Suprapubic skin (tissue), 4 donors: ENCODE results near the gene PRDX5.

Experiments
- EP300 ChIP-seq: sonication (generic); formaldehyde crosslinking; IDR thresholded peaks from one replicate; pipeline ENCODE4 v1.6.1; 2017; ENCODE audit warnings: antibody characterized with exemption
- POLR2A ChIP-seq, 2 donors: fragments of 450-650 bp; IDR thresholded peaks; one replicate each; pipeline ENCODE4 v1.6.1; 2017; ENCODE audit warnings: antibody characterized with exemption in 2 of 2, mild to moderate bottlenecking in 2 of 2, moderate library complexity in 2 of 2
- POLR2AphosphoS5 ChIP-seq, 3 donors: sonication (generic); formaldehyde crosslinking; IDR thresholded peaks; one replicate each; pipeline ENCODE4 v1.6.1; 2017; ENCODE audit warnings: antibody characterized with exemption in 3 of 3

DNA sequence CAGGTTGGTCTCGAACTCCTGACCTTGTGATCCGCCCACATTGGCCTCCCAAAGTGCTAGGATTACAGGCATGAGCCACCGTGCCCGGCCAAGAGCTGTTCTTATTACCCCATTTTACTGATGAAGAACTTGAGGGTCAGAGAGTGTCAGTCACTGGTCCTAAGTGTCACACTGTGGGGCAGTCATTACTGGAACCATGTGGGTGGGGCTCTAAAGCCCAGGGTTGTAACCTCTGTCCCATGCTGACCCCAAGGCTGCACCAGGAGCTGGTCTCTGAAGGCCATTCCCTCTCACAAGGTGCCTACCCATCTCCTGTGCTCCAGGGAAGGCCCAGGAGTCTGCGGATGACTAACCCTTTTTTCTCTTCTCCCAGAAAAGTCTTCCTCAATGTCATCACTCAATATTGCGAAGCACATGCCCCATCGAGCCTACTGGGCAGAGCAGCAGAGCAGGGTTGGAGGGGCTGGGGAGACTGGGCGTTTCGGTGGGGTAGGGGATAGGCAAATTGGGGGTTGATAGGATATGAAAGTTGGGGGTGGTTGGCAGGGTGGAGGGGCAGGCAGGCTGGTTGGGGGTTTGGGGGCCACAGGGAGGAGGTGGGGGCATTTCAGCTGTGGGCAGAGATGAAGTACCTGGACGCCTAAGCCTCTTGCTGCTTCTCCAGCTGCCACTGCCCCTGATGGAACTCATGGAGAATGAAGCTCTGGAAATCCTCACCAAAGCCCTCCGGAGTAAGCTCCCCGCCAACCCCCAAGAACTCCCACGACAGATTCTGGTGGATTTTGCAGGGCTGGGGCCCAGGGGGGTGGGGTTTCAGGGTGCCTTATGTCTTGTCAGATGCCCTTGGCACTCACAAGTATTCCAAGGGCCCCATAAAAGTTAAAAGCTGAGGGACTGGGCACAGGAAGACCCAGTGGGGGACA lies 14.6 kb upstream of the PRDX5 start:
- no peak for TF ChIP-seq POLR2A (IDR thresholded peaks at IDR 0.05)
- no peak for TF ChIP-seq POLR2AphosphoS5 (IDR thresholded peaks at IDR 0.05)
- no peak for TF ChIP-seq EP300
